ENCODE results near the gene MRPL33.
A peak's percentile ranks its signal among the peaks of the same experiment; 100 is the strongest.
"Not testable (repeated sequence)": the region's sequence is repeated elsewhere in the genome, so short reads cannot be mapped to it uniquely, and the experiment has no call there.

The MRPL33 gene

GRCh38 chr2:27738349-27739057 is 33.0 kb upstream of the MRPL33 start:
- DNase-seq (ENCODE audit: low read depth, low spot score), result no peak
- peak overlapping the region; percentile 64 for H3K27ac ChIP-seq

- no peak overlapping the region for H3K27ac ChIP-seq
- DNase-seq (ENCODE audit: low read depth, low spot score), result no peak
These were observed 32.5 kb upstream of the MRPL33 start for GRCh38 chr2:27739058-27739373.

- H3K27ac ChIP-seq, result no peak overlapping the region
- no peak for DNase-seq (ENCODE audit: low read depth, low spot score)
These were observed 29.8 kb upstream of the MRPL33 start for GRCh38 chr2:27741673-27742072.

GRCh38 chr2:27742571-27742970 is 28.9 kb upstream of the MRPL33 start:
- DNase-seq (ENCODE audit: low read depth, low spot score), result no peak
- H3K27ac ChIP-seq, result no peak overlapping the region

- not testable (repeated sequence) for H3K27ac ChIP-seq; DNase-seq (ENCODE audit: low read depth, low spot score)
These were observed 26.0 kb upstream of the MRPL33 start for GRCh38 chr2:27745494-27745893.

- no peak for DNase-seq (ENCODE audit: low read depth, low spot score)
- no peak overlapping the region for H3K27ac ChIP-seq
These were observed 25.2 kb upstream of the MRPL33 start for GRCh38 chr2:27746325-27746724.

- no peak for DNase-seq (ENCODE audit: low read depth, low spot score)
- no peak overlapping the region for H3K27ac ChIP-seq
These were observed 23.6 kb upstream of the MRPL33 start for GRCh38 chr2:27747827-27748352.

GRCh38 chr2:27748803-27749554 is 22.5 kb upstream of the MRPL33 start:
- not testable (repeated sequence) for H3K27ac ChIP-seq; DNase-seq (ENCODE audit: low read depth, low spot score)

- no peak for DNase-seq (ENCODE audit: low read depth, low spot score)
- no peak overlapping the region for H3K27ac ChIP-seq
These were observed 20.1 kb upstream of the MRPL33 start for GRCh38 chr2:27751377-27751776.

- H3K27ac ChIP-seq, result peak overlapping the region; percentile 90
These were observed 18.8 kb upstream of the MRPL33 start for GRCh38 chr2:27752551-27753237.

GRCh38 chr2:27754138-27754588 is 17.4 kb upstream of the MRPL33 start:
- H3K27ac ChIP-seq, result peak overlapping the region; percentile 90
- no peak for DNase-seq (ENCODE audit: low read depth, low spot score)

More at GRCh38 chr2:27752551-27753237, 18.8 kb upstream of the MRPL33 start:
- DNase-seq (ENCODE audit: low read depth, low spot score), result no peak

GRCh38 chr2:27754831-27755230 is 16.7 kb upstream of the MRPL33 start:
- no peak overlapping the region for H3K27ac ChIP-seq
- no peak for DNase-seq (ENCODE audit: low read depth, low spot score)

- no peak overlapping the region for H3K27ac ChIP-seq
These were observed 15.4 kb upstream of the MRPL33 start for GRCh38 chr2:27756091-27756490.

GRCh38 chr2:27756544-27757498 is 14.7 kb upstream of the MRPL33 start:
- H3K27ac ChIP-seq, result no peak overlapping the region
- DNase-seq (ENCODE audit: low read depth, low spot score), result no peak

More at GRCh38 chr2:27756091-27756490, 15.4 kb upstream of the MRPL33 start:
- DNase-seq (ENCODE audit: low read depth, low spot score), result no peak

- peak overlapping the region; percentile 56 for H3K27ac ChIP-seq
These were observed 8.3 kb upstream of the MRPL33 start for GRCh38 chr2:27762951-27763906.

GRCh38 chr2:27763907-27764267 is 7.6 kb upstream of the MRPL33 start:
- no peak overlapping the region for H3K27ac ChIP-seq
- DNase-seq (ENCODE audit: low read depth, low spot score), result no peak

More at GRCh38 chr2:27762951-27763906, 8.3 kb upstream of the MRPL33 start:
- no peak for DNase-seq (ENCODE audit: low read depth, low spot score)

GRCh38 chr2:27764526-27764925 is 7.0 kb upstream of the MRPL33 start:
- DNase-seq (ENCODE audit: low read depth, low spot score); H3K27ac ChIP-seq: not testable (repeated sequence)

- H3K27ac ChIP-seq, result peak overlapping the region; percentile 58
- no peak for DNase-seq (ENCODE audit: low read depth, low spot score)
These were observed 5.8 kb upstream of the MRPL33 start for GRCh38 chr2:27765621-27766286.

All from epithelial cell of prostate (primary cell).